Neural cell (in vitro differentiated cells): ENCODE data around the gene SYK.

Experiments used
- CTCF ChIP-seq: fragments of 450-650 bp; IDR thresholded peaks from 2 replicates; pipeline ENCODE4 v1.5.1; 2014; ENCODE audit warnings: antibody characterized with exemption, mild to moderate bottlenecking, moderate library complexity; ENCODE audit not compliant: poor library complexity, severe bottlenecking
- EZH2 ChIP-seq: fragments of 200-600, 300-800 bp; shearing (Covaris generic), sonication (generic); IDR thresholded peaks from 2 replicates; pipeline ENCODE4 v1.6.1; 2014; ENCODE audit warnings: antibody characterized with exemption, low read length, borderline replicate concordance, mild to moderate bottlenecking; ENCODE audit not compliant: insufficient read depth, poor library complexity, severe bottlenecking
- POLR2AphosphoS5 ChIP-seq: IDR thresholded peaks from 2 replicates; pipeline ENCODE4 v1.6.1; 2012
- RAD21 ChIP-seq: fragments of 450-650 bp; conservative IDR thresholded peaks from 2 replicates; pipeline ENCODE4 v1.6.1; 2014; ENCODE audit warnings: antibody characterized with exemption, mild to moderate bottlenecking, moderate library complexity
- SMC3 ChIP-seq: fragments of 450-650 bp; conservative IDR thresholded peaks from 2 replicates; pipeline ENCODE4 v1.6.1; 2014; ENCODE audit warnings: antibody characterized with exemption, mild to moderate bottlenecking, moderate library complexity; ENCODE audit not compliant: poor library complexity

GRCh38 chr9:90909225-90909624 is 107.6 kb downstream of the SYK start:
- TF ChIP-seq CTCF (no peak), POLR2AphosphoS5 (no peak), SMC3 (no peak), EZH2 (no peak), RAD21 (no peak)
